Nephron progenitor cell (in vitro differentiated cells): ENCODE results near the gene THAP11.
"Not testable (repeated sequence)": the region's sequence is repeated elsewhere in the genome, so short reads cannot be mapped to it uniquely, and the experiment has no call there.

Source experiments
- DNase-seq: peaks from one replicate; pipeline ENCODE4 v3.0.0; 2021
- H3K27ac Mint-ChIP-seq: 2 replicates; pipeline ENCODE4 v1.8.0; 2021; ENCODE audit warnings: mild to moderate bottlenecking, moderate library complexity, mixed read lengths
- H3K27me3 Mint-ChIP-seq: 2 replicates; pipeline ENCODE4 v1.8.0; 2021; ENCODE audit warnings: mild to moderate bottlenecking, low read depth, mixed read lengths; ENCODE audit not compliant: poor library complexity
- H3K36me3 Mint-ChIP-seq: 2 replicates; pipeline ENCODE4 v1.8.0; 2021; ENCODE audit warnings: low read depth, mixed read lengths
- H3K4me1 Mint-ChIP-seq: 2 replicates; pipeline ENCODE4 v1.8.0; 2021; ENCODE audit warnings: mixed read lengths
- H3K4me3 Mint-ChIP-seq: 2 replicates; pipeline ENCODE4 v1.8.0; 2021; ENCODE audit warnings: mild to moderate bottlenecking, moderate library complexity, mixed read lengths
- H3K9me3 Mint-ChIP-seq: 2 replicates; pipeline ENCODE4 v1.8.0; 2021; ENCODE audit warnings: mild to moderate bottlenecking, moderate library complexity, mixed read lengths
- CTCF ChIP-seq: fragments of 200-600 bp; sonication (generic); IDR thresholded peaks from 2 replicates; pipeline ENCODE4 v1.5.0; 2021; ENCODE audit warnings: antibody characterized with exemption

The THAP11 gene

DNA sequence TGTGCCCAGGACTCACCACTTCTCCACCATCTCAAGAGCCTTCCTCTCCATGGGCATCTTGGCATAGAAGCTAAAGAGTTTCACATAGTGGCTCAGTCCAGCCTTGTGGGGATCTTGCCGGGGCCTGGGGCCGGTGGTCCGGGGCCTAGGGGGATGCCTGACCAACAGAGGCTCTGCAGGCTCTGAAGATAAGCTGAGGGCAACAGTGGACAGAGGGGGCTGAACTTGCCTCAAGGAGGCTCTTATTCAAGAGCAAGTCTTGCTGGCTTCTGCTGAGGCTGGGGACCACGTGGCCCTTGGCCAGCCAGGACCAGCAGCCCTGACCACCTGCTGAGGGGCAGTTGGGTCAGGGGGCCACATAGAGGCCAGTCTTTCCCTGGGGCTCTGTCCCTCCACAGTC lies 13.5 kb upstream of the THAP11 start:
- H3K4me1 Mint-ChIP-seq, result peaks cover 12% of the 10 kb centered on the region
- H3K4me3 Mint-ChIP-seq, result no peak overlapping the region
- H3K36me3 Mint-ChIP-seq, result peaks cover 28% of the 10 kb centered on the region
- H3K9me3 Mint-ChIP-seq, result no peaks in the 10 kb centered on the region
- DNase-seq, result no peak
- H3K27me3 Mint-ChIP-seq, result peaks cover 3% of the 10 kb centered on the region
- TF ChIP-seq CTCF, result no peak
- H3K27ac Mint-ChIP-seq, result no peak overlapping the region

DNA sequence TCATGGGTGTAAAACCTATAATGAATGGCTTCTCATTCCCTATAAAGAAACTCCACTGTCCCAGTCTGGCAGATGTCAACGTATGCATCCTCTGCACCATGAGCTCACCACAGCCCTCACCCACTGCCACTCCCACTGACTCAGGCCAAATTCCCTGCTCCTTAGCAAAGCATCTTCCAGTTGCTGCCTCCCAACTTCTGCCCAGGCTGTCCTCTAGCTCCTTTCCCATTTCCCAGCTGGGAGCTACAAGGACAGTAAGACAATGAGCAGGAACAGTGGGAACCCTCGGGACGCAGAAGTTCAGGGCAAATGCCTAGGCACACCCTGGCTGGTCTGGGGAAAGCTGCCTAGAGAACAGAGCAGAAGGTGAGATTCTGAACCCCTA lies 9.1 kb upstream of the THAP11 start:
- H3K4me3 Mint-ChIP-seq, result peak overlapping the region; percentile 90
- H3K9me3 Mint-ChIP-seq, result no peaks in the 10 kb centered on the region
- peaks cover 6% of the 10 kb centered on the region for H3K27me3 Mint-ChIP-seq
- H3K4me1 Mint-ChIP-seq, result peaks cover 17% of the 10 kb centered on the region
- no peak for TF ChIP-seq CTCF
- peaks cover 17% of the 10 kb centered on the region for H3K36me3 Mint-ChIP-seq
- DNase-seq, result no peak
- no peak overlapping the region for H3K27ac Mint-ChIP-seq

- Mint-ChIP-seq H3K27ac (no peak overlapping the region), H3K4me1 (peaks cover 17% of the 10 kb centered on the region), H3K9me3 (no peaks in the 10 kb centered on the region), H3K36me3 (peaks cover 17% of the 10 kb centered on the region), H3K27me3 (peaks cover 9% of the 10 kb centered on the region), H3K4me3 (peak overlapping the region; percentile 90)
- no peak for TF ChIP-seq CTCF
- DNase-seq, result peak; percentile 98
Observed at GRCh38 chr16:67833415-67834241, 8.5 kb upstream of the THAP11 start.

GRCh38 chr16:67834242-67834614 lies 7.9 kb upstream of the THAP11 start:
- no peak for DNase-seq
- TF ChIP-seq CTCF, result no peak
- Mint-ChIP-seq H3K36me3 (peaks cover 17% of the 10 kb centered on the region), H3K27ac (no peak overlapping the region), H3K9me3 (no peaks in the 10 kb centered on the region), H3K4me1 (peaks cover 17% of the 10 kb centered on the region), H3K4me3 (peak overlapping the region; percentile 90), H3K27me3 (peaks cover 9% of the 10 kb centered on the region)

DNA sequence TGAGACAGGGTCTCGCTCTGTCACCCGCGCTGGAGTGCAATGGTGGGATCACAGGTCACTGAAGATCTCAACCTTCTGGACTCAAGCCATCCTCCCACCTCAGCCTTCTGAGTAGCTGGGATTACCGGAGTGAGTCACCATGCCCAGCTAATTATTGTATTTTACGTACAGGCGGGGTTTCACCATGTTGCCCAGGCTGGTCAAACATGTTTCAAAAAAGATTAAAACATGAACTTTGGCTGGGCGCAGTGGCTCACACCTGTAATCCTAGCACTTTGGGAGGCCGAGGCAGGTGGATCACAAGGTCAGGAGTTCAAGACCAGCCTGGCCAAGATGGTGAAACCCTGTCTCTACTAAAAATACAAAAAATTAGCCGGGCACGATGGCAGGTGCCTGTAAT lies 4.9 kb upstream of the THAP11 start:
- H3K27ac Mint-ChIP-seq, DNase-seq, H3K36me3 Mint-ChIP-seq, H3K9me3 Mint-ChIP-seq, H3K4me3 Mint-ChIP-seq, H3K27me3 Mint-ChIP-seq: not testable (repeated sequence)
- H3K4me1 Mint-ChIP-seq, result peaks cover 21% of the 10 kb centered on the region

DNA sequence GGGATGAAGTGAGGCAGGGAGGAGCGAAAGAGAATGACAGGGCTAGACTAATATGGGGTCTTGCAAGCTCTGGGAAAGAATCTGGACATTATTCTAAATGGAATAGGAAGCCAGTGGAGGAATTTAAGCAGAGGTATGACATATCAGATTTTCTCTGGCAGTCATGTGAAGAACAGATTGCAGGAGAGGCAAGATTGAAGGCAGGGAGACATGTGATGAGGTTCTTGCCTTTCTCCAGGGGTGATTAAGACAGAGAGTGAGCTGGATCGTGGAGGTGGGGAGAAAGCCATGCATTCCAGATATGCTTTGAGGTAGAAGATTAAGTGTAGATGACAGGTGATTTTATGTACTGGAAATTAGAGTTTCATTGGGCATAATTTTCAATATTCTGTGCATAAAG lies 4.3 kb upstream of the THAP11 start:
- Mint-ChIP-seq H3K27ac (no peak overlapping the region), H3K27me3 (peaks cover 9% of the 10 kb centered on the region), H3K36me3 (no peaks in the 10 kb centered on the region), H3K4me3 (no peak overlapping the region), H3K9me3 (no peaks in the 10 kb centered on the region), H3K4me1 (peaks cover 17% of the 10 kb centered on the region)
- DNase-seq, result no peak
- no peak for TF ChIP-seq CTCF
